GM15510 (cell line): ENCODE results near the gene WHAMM.

Experiments
- POLR2A ChIP-seq: IDR thresholded peaks from 3 replicates; pipeline ENCODE4 v1.6.1; 2011; ENCODE audit warnings: borderline replicate concordance; ENCODE audit not compliant: insufficient read length; ENCODE audit errors: extremely low read depth

Gene WHAMM

GRCh38 chr15:82820128-82820527, 10.7 kb downstream of the WHAMM start:
- no peak for TF ChIP-seq POLR2A

DNA sequence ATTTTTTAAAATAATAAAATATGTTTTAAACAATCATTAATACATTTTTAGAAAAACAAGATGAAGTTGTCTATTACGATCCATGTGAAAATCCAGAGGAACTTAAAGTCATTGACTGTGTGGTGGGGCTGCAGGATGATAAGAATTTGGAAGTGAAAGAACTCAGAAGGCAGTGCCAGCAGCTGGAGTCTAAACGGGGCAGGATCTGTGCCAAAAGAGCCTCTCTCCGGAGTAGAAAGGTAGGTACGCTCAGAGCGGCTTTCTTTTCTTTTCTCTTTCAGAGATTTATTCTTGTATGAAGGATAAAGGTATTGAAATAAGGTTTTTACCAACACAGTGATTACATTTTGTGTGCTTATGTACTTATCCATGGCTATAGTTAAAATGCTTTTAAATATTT, 13.6 kb downstream of the WHAMM start:
- no peak for TF ChIP-seq POLR2A

GRCh38 chr15:82828075-82828474, 18.6 kb downstream of the WHAMM start:
- TF ChIP-seq POLR2A: no peak

DNA sequence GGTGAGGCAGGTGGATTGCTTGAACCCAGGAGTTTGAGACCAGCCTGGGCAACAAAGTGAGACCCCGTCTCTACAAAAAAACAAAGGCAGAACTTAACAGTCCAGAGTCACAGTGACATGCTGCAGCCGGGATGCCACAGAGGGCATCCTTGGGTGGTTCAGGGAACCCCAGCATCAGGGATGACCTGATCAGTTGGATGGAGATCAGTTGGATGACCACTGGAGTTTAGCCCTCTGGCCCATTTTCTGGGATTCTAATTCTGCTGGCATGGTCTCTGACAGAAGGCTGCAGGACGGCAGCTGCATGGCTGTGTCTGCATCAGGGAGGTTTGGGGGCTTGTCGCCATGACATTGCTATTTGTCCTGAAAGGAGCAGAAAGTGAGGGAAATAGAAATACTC, 19.8 kb downstream of the WHAMM start:
- no peak for TF ChIP-seq POLR2A

GRCh38 chr15:82830427-82831173, 21.2 kb downstream of the WHAMM start:
- TF ChIP-seq POLR2A: no peak

GRCh38 chr15:82831894-82832600, 22.6 kb downstream of the WHAMM start:
- TF ChIP-seq POLR2A: no peak

GRCh38 chr15:82832601-82833361, 23.4 kb downstream of the WHAMM start:
- TF ChIP-seq POLR2A: no peak

- TF ChIP-seq POLR2A: no peak
Measured at GRCh38 chr15:82833362-82833682, 23.9 kb downstream of the WHAMM start.

DNA sequence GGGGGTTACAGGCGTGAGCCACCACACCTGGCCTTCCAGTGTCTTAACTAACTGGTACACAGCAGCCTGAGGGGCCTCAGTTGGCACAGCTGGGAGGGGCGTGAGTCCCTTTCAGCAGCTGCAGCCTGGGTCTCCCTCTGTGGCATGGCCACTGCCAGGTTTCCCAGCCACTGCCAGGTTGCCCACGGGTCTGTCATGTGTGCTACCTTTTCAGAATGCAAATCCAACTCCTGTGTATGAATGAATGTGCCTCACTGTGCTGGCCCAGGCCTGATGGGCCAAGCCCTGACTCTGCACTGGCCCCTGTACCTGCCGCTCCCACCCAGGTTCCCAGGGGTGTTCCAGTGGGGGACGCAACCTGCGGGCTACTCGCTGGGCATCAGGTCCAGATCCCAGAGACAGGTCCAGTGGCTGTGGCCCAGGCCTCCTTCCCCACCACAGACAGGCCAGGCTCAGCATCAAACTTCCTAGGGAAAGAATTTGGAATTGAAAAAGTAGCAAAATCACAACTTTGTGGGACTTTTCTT, 26.0 kb downstream of the WHAMM start:
- no peak for TF ChIP-seq POLR2A

- no peak for TF ChIP-seq POLR2A
Measured at GRCh38 chr15:82838096-82838735, 28.8 kb downstream of the WHAMM start.

GRCh38 chr15:82839136-82839535, 29.7 kb downstream of the WHAMM start:
- no peak for TF ChIP-seq POLR2A

DNA sequence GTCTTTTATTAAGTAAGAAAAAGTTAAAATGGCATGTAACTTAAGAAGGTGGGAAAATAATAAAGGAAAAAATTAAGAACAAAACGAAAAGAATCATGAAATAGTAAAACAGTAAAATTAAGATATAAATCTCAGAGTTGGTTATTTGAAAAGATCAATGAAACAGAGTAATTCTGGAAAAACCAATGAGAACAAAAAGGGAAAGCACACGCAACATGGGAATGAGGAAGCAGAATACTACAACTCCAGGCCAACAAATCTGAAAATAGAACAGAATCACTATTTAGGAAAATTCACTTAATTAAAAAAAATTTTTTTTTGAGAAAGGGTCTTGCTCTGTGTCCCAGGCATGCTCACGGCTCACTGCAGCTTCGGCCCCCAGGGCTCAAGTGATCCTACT, 30.7 kb downstream of the WHAMM start:
- no peak for TF ChIP-seq POLR2A

DNA sequence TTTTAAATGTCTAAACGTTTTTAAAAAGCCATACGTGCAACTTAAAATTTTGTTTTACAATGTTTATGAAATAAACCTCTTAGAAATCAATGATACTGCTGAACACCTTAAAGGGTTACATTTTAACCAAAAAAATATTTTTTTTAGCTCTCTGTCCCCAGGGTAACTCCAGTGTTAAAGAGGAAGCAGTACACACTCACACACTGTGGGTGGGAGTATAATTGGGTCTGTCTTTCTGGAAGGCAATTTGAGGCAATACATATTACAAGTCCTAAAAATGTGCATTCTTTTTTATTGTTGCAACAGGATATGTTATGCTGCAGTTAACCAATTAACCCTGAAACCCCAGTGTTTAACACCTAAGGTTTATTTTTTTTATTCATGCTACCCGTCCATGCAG, 34.1 kb downstream of the WHAMM start:
- no peak for TF ChIP-seq POLR2A

DNA sequence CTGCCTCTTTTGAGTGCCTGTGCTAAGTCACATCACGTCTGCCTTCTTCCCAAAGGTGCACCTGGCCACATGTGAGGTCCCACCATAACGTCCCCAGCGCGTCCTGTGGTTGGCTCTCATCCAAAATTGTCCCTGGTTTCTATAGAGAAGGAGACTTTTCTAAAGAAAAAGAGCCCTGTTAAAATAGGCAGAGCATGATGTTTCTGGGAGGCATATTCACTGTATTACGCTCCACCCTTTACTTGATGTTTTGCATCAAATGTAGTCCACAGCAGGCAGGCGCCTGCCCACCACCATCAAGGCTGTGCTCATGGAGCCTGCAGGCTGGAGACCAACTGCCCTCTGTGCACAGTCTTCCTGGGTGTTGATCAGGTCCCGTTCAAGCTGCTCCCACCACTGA, 36.3 kb downstream of the WHAMM start:
- TF ChIP-seq POLR2A: no peak

DNA sequence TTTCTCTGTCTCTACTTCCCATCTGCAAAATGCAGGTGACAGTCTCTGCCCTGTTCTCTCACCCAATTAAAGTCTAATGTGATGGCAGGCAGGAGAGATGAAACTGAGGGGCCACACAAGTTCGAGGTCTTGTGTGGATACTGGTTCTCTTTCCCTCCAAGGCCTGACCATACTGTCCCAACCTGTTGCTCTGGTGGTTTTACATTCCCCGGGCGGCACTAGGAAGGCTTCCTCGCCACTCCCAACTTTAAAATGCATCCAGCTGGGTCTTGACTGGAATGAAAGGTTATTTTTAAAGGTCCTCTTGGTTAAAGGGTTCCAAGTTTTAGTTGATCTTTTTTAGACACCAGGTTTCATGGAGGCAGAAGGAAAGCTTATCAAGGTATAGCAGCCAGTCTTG, 37.2 kb downstream of the WHAMM start:
- no peak for TF ChIP-seq POLR2A
